Transverse colon (tissue), 4 donors: Measurements from ENCODE around the gene STRN3. TPM values are rescaled to one million over a fixed set of nuclear protein-coding genes. Genes with fewer than 3 reads are reported as not detected.

Experiments
- DNase-seq: peaks from one replicate; pipeline ENCODE4 v3.0.0-alpha.2; 2019
- H3K27ac ChIP-seq, 4 donors: fragments of 200-600 bp; sonication (generic); 2 replicates each; pipeline ENCODE4 v1.5.1; 2016 to 2018; ENCODE audit warnings: inconsistent platforms in 4 of 4
- H3K27me3 ChIP-seq: fragments of 200-600 bp; sonication (generic); 2 replicates; pipeline ENCODE4 v1.5.1; 2017; ENCODE audit warnings: inconsistent platforms
- H3K36me3 ChIP-seq, 4 donors: fragments of 200-600 bp; sonication (generic); 2 replicates each; pipeline ENCODE4 v1.5.1; 2017 to 2019; ENCODE audit warnings: inconsistent platforms in 4 of 4
- H3K4me1 ChIP-seq, 4 donors: fragments of 200-600 bp; sonication (generic); 2 replicates each; pipeline ENCODE4 v1.5.1; 2017 to 2020; ENCODE audit warnings: inconsistent platforms in 4 of 4
- H3K4me3 ChIP-seq, 4 donors: fragments of 200-600 bp; sonication (generic); 1 replicate in 1 of 4; 2 replicates in 3 of 4; pipeline versions ENCODE4 v1.5.1 to v1.6.1; 2017 to 2019; ENCODE audit warnings: inconsistent platforms in 4 of 4
- H3K9me3 ChIP-seq, 2 donors: fragments of 200-600 bp; sonication (generic); 2 replicates each; pipeline ENCODE4 v1.5.1; 2017 to 2019; ENCODE audit warnings: inconsistent platforms in 2 of 2
- CTCF ChIP-seq, 5 experiments: fragments of 200-600 bp in 3 of 5; fragments of 450-650 bp in 2 of 5; sonication (generic) in 3 of 5; IDR thresholded peaks; 1 replicate in 2 of 5; 2 replicates in 3 of 5; pipeline ENCODE4 v1.5.1; 2016 to 2017; ENCODE audit warnings: antibody characterized with exemption in 5 of 5, inconsistent platforms in 3 of 5, mild to moderate bottlenecking in 2 of 5, moderate library complexity in 1 of 5
- EP300 ChIP-seq: sonication (generic); formaldehyde crosslinking; IDR thresholded peaks from one replicate; pipeline ENCODE4 v1.6.1; 2017; ENCODE audit warnings: antibody characterized with exemption, low read depth
- POLR2A ChIP-seq: fragments of 450-650 bp; IDR thresholded peaks from one replicate; pipeline ENCODE4 v1.6.1; 2016; ENCODE audit warnings: antibody characterized with exemption, mild to moderate bottlenecking, moderate library complexity
- POLR2AphosphoS5 ChIP-seq, 3 donors: sonication (generic); formaldehyde crosslinking; IDR thresholded peaks; one replicate each; pipeline ENCODE4 v1.6.1; 2016; ENCODE audit warnings: antibody characterized with exemption in 3 of 3
- WGBS, 2 donors: methylation state at CpG; one replicate each; pipeline ENCODE4 v1.1.5; 2018; ENCODE audit warnings: low coverage in 1 of 2; 5-methylcytosine and 5-hydroxymethylcytosine counted together
- in situ Hi-C, 4 donors: fragments of 200-750 bp; cut with MboI; loops; one replicate each; pipeline versions ENCODE4 v1.15.0 to v1.15.1; 2017; ENCODE audit warnings: low sequenced_read_pairs in 3 of 4, low pct_ligation_motif_present in 1 of 4, low pct_unique_long_range_greater_than_20kb in 1 of 4
- intact Hi-C: fragments of 100-400 bp; cut with DNase I; formaldehyde crosslinking; loops from one replicate; pipeline ENCODE4 v1.15.1; 2023; ENCODE audit warnings: low total_unique reads
- total RNA-seq, 4 donors: library from RNA; depleted of rRNA; stranded (reverse); fragments of >200 nt; gene quantifications; one replicate each; pipeline ENCODE4 v1.1.0, GENCODE V29; 2016

The STRN3 gene
- total RNA-seq, 4 donors from 2014 or later = 42.3 to 57.5 (median 51.5) TPM

- in situ Hi-C loops = loop anchor here in 2 of 4 donors (25.0 kb wide), 2 partner anchors 90 to 365 kb away; no protein-coding TSS in a partner anchor
- Histone ChIP-seq H3K27ac (no peak overlapping the region), H3K9me3 (peaks cover 0 to 7% of the 10 kb centered on the region in 2 donors), H3K4me3 (no peak overlapping the region), H3K4me1 (peaks cover 8 to 31% (median 12%) of the 10 kb centered on the region in 4 donors), H3K27me3 (no peaks in the 10 kb centered on the region), H3K36me3 (no peaks in the 10 kb centered on the region)
- intact Hi-C loops = no loop called here
- DNase-seq = no peak
- no peak for TF ChIP-seq POLR2A
- TF ChIP-seq CTCF (IDR thresholded peaks at IDR 0.05) = no peak
- no peak for TF ChIP-seq EP300
- TF ChIP-seq POLR2AphosphoS5 (IDR thresholded peaks at IDR 0.05) = no peak
- 90 to 92% methylated on average over 3 to 4 of the region's 4 CpGs for WGBS, 2 donors
Observed at GRCh38 chr14:30996892-30997659, 29.1 kb downstream of the STRN3 start.

- H3K4me1 ChIP-seq = peaks cover 11 to 41% (median 17%) of the 10 kb centered on the region in 4 donors
- WGBS, 2 donors = 72 to 75% methylated on average over 2 to 3 of the region's 3 CpGs
- in situ Hi-C loops (loop anchor here in 2 of 4 donors (25.0 kb wide), 2 partner anchors 92 to 367 kb away; no protein-coding TSS in a partner anchor), intact Hi-C loops (no loop called here)
- no peak overlapping the region for H3K27ac ChIP-seq
- TF ChIP-seq CTCF (IDR thresholded peaks at IDR 0.05) = no peak
- no peak for TF ChIP-seq POLR2A
- no peak for TF ChIP-seq EP300
- no peak for TF ChIP-seq POLR2AphosphoS5 (IDR thresholded peaks at IDR 0.05)
- H3K4me3 ChIP-seq = no peak overlapping the region
- H3K36me3 ChIP-seq = no peaks in the 10 kb centered on the region
- peaks cover 0 to 7% of the 10 kb centered on the region in 2 donors for H3K9me3 ChIP-seq
- H3K27me3 ChIP-seq = no peaks in the 10 kb centered on the region
- DNase-seq = no peak
Observed at GRCh38 chr14:30995689-30996088, 30.5 kb downstream of the STRN3 start.

GRCh38 chr14:30994681-30995620 lies 31.2 kb downstream of the STRN3 start:
- intact Hi-C loops (no loop called here), in situ Hi-C loops (loop anchor here in 2 of 4 donors (25.0 kb wide), 2 partner anchors 92 to 367 kb away; no protein-coding TSS in a partner anchor)
- Histone ChIP-seq H3K27me3 (no peaks in the 10 kb centered on the region), H3K4me3 (no peak overlapping the region), H3K9me3 (peaks cover 0 to 7% of the 10 kb centered on the region in 2 donors), H3K27ac (no peak overlapping the region), H3K4me1 (peaks cover 11 to 44% (median 21%) of the 10 kb centered on the region in 4 donors), H3K36me3 (no peaks in the 10 kb centered on the region)
- WGBS, 2 donors = 2 to 16% methylated on average over 4 of the region's 4 CpGs
- TF ChIP-seq POLR2A (no peak), EP300 (no peak), CTCF (IDR thresholded peaks at IDR 0.05) (no peak), POLR2AphosphoS5 (IDR thresholded peaks at IDR 0.05) (no peak)
- DNase-seq = no peak

- DNase-seq = no peak
- peaks cover 11 to 46% (median 24%) of the 10 kb centered on the region in 4 donors for H3K4me1 ChIP-seq
- no peak overlapping the region for H3K4me3 ChIP-seq
- H3K27ac ChIP-seq = no peak overlapping the region
- in situ Hi-C loops (loop anchor here in 2 of 4 donors (25.0 kb wide), 2 partner anchors 94 to 369 kb away; no protein-coding TSS in a partner anchor), intact Hi-C loops (no loop called here)
- H3K9me3 ChIP-seq = no peaks in the 10 kb centered on the region
- no peaks in the 10 kb centered on the region for H3K36me3 ChIP-seq
- H3K27me3 ChIP-seq = no peaks in the 10 kb centered on the region
- TF ChIP-seq EP300 (no peak), POLR2AphosphoS5 (IDR thresholded peaks at IDR 0.05) (no peak), POLR2A (no peak), CTCF (IDR thresholded peaks at IDR 0.05) (no peak)
Observed at GRCh38 chr14:30993071-30993470, 33.1 kb downstream of the STRN3 start.
